ENCODE results near the gene PANX3.

- TF ChIP-seq CTCF (conservative IDR thresholded peaks at IDR 0.05): no peak
- no peak for TF ChIP-seq ZFX (IDR thresholded peaks at IDR 0.05)
Measured at GRCh38 chr11:124618863-124619262, 7.6 kb downstream of the PANX3 start.

Data from C4-2B (cell line).